ENCODE results near the gene CCDC200.
"Not testable (repeated sequence)": the region's sequence is repeated elsewhere in the genome, so short reads cannot be mapped to it uniquely, and the experiment has no call there.

CCDC200 gene

DNA sequence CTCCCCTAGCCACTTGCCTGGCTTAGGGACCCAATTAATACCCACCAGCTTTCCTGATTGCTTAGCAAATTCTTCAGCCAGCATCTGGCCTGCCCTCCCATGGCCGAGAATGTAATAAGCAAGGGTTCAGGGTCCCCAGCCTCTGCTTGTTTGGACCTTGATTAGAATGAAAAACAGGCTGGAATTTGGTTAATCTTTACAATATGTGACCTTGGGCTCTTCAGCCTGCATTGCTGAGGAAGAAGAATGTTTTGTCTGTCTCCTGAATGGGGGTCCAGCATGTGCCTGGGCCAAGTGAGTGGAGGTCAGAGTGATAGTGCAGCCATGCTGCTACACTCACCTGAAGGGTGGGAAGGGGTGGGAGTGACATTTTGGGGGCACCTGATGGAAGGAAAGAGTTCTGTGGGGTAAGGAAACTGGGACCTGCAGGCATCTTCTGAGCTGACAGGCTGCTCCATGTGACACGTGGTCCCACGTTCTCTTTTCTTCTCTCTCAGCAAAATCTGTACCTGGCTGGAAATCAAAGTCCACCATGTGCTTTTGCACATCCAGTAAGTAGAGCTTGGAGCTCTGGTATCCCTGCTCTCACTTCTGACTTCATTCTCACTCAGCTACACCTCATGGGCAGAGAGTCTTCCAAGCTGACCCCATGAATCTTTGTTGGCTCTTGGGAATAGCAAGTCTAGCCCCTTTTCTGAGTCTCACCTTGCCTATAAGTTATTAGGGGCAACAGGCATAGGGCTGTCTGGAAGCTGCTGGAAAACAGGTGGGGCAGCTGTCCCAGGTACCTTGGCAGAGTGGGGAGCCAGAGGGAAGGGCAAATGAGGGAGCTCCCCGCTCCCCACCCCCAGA is 11.4 kb downstream of the CCDC200 start:
- in situ Hi-C loops (cut with MboI; ENCODE audit: low sequenced_read_pairs), result loop anchor here (25.0 kb wide), 1 partner anchor 95 kb away; no protein-coding TSS in a partner anchor

DNA sequence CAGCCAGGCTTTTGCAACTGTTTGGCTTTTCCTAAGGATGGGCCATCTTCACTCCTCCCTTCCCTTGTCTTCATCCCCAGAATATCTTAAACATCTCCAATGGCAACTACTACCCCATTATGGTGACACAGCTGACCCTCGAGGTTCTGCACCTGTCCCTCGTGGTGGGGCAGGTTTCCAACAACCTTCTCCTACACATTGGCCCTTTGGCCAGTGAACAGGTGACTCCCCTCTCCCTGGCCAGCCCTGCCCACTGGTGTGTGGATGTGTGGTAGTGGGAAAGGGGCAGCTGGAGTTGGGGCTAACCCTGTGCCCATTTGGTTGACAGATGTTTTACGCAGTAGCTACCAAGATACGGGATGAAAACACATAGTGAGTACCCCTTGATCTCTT is 12.1 kb downstream of the CCDC200 start:
- in situ Hi-C loops (cut with MboI; ENCODE audit: low sequenced_read_pairs), result loop anchor here (25.0 kb wide), 1 partner anchor 96 kb away; no protein-coding TSS in a partner anchor

- in situ Hi-C loops (cut with MboI; ENCODE audit: low sequenced_read_pairs), result loop anchor here (25.0 kb wide), 1 partner anchor 97 kb away; no protein-coding TSS in a partner anchor
These were observed 13.1 kb downstream of the CCDC200 start for GRCh38 chr17:43215341-43215740.

- in situ Hi-C loops (cut with MboI; ENCODE audit: low sequenced_read_pairs), result loop anchor here (25.0 kb wide), 1 partner anchor 99 kb away; no protein-coding TSS in a partner anchor
These were observed 14.9 kb downstream of the CCDC200 start for GRCh38 chr17:43213545-43213944.

GRCh38 chr17:43212641-43213490 is 15.6 kb downstream of the CCDC200 start:
- in situ Hi-C loops (cut with MboI; ENCODE audit: low sequenced_read_pairs), result loop anchor here (25.0 kb wide), 1 partner anchor 99 kb away; no protein-coding TSS in a partner anchor

DNA sequence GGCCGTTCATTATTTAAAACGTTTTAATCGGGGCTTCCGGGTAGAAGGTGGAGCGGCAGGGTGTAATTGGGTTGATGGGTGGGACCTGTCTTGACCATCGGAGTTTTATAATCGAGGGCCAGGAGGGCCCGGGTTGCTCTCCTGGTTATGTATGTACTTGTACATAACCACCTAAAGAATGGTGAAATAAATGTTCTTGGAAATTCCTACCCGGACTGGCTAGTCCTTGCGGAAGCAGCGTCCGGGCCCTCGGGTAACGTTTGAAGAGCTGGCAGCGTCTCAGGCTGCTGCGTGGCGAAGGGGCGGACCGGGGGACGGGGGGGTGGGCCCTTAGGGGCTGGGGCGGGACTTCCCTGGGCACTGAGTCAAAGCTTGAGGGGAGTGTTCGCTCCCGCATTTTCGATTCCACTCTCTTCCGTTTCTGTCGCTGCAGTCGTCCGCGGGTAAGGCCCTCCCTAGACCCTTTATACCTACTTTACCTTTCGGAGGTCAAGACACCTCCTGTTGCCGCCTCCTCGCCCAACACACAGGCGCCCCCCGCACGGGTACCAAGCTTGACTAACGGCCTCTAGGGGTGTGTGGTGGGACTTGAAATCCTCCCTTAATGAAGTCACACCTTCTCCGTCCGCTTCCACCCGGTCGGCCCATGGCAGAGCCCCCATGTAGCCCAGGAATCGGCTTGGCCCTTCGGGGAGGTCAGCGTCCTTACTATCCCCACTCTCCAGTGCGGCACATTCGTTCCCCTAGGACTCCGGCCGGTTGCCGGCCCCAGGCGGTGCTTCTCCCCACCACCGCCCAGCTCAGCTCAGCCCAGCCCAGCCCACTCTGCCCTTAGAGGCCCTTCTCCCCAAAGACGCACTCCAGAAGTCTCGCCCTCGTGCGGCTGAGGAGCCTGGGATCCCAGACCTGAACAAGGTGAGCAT is 16.7 kb downstream of the CCDC200 start, which contains the start of gene TMEM106A:
TSS of gene TMEM106A (plus strand) at position 396 of the 923 bp plus-strand sequence. CDS start 1,167 bp downstream, outside the sequence.
- in situ Hi-C loops (cut with MboI; ENCODE audit: low sequenced_read_pairs), result loop anchor here (25.0 kb wide), 1 partner anchor 101 kb away; no protein-coding TSS in a partner anchor

- in situ Hi-C loops (cut with MboI; ENCODE audit: low sequenced_read_pairs), result loop anchor here (25.0 kb wide), 1 partner anchor 101 kb away; no protein-coding TSS in a partner anchor
These were observed 17.3 kb downstream of the CCDC200 start for GRCh38 chr17:43211123-43211479.

DNA sequence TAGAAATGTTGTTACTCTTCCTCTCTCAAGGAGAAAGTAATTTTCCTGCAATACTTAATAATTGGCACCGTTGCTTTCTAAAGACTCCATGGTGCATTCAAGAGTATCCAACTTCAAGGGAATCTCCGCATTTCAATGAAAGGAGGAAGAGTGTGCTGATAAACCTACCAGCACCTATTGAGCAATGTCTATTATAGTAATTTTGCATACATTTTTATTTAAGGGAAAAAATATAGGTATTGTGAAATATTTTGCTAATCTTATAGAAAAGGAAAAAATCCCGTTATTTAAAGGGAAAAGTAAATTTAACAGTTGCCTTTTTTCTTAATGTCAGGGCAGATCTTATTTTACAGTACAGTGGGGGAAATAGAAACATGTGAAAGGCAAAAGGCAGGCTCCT is 17.8 kb downstream of the CCDC200 start:
- in situ Hi-C loops (cut with MboI; ENCODE audit: low sequenced_read_pairs), result loop anchor here (25.0 kb wide), 1 partner anchor 102 kb away; no protein-coding TSS in a partner anchor

DNA sequence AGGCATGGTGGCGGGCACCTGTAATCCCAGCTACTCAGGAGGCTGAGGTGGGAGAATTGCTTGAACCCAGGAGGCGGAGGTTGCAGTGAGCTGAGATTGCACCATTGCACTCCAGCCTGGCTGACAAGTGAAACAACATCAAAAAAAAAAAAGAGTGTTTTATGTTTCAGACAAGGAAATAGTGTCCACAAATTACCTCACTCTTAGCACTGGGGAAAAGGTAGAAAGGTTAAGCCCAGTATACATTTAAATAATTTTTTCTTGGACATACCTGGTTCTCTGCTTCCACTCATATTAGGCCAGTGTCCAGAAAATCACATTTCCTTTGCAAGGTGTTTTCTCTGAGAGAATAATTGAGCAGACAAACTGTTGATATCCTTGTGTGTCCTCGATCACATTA is 25.4 kb downstream of the CCDC200 start:
- in situ Hi-C loops (cut with MboI; ENCODE audit: low sequenced_read_pairs), result loop anchor here (25.0 kb wide), 1 partner anchor 109 kb away; no protein-coding TSS in a partner anchor

DNA sequence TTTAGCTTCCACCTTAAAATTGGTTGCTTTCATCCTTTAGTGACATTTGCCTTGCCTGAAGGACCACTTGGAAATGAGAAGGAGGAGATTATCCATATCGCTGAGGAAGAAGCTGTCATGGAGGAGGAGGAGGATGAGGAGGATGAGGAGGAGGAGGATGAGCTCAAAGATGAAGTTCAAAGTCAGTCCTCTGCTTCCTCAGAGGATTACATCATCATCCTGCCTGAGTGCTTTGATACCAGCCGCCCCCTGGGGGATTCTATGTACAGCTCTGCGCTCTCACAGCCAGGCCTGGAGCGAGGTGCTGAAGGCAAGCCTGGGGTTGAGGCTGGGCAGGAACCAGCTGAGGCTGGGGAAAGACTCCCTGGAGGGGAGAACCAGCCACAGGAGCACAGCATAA is 28.3 kb downstream of the CCDC200 start:
- in situ Hi-C loops (cut with MboI; ENCODE audit: low sequenced_read_pairs), result loop anchor here (25.0 kb wide), 1 partner anchor 112 kb away; no protein-coding TSS in a partner anchor

DNA sequence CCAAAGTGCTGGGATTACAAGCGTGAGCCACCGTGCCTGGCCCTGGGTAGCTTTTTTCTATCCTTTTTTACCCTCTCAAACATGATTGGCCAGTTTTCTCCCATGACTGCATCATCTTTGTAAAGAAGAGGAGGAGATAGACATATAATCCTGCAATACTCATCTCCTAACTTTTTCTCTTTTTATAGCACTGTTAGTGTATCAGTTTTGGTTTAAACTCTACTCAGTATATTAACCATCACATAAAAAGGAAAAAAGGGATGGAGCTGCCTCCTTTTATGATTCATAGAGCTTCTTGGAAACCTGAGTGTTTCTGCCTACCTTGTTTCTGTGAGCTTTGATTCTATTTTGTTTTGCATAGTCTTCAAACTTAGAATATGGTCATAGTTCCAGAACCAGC is 28.8 kb downstream of the CCDC200 start:
- in situ Hi-C loops (cut with MboI; ENCODE audit: low sequenced_read_pairs), result loop anchor here (25.0 kb wide), 1 partner anchor 113 kb away; no protein-coding TSS in a partner anchor

- in situ Hi-C loops (cut with MboI; ENCODE audit: low sequenced_read_pairs), result no loop called here
These were observed 35.2 kb downstream of the CCDC200 start for GRCh38 chr17:43193251-43193650.

- in situ Hi-C loops (cut with MboI; ENCODE audit: low sequenced_read_pairs), result not testable (repeated sequence)
These were observed 41.8 kb downstream of the CCDC200 start for GRCh38 chr17:43186656-43187055.

GRCh38 chr17:43183921-43184320 is 44.5 kb downstream of the CCDC200 start:
- in situ Hi-C loops (cut with MboI; ENCODE audit: low sequenced_read_pairs), result no loop called here

- in situ Hi-C loops (cut with MboI; ENCODE audit: low sequenced_read_pairs), result loop anchor here (10.0 kb wide), 1 partner anchor 49 kb away; the partner anchor contains the start of gene CCDC200
These were observed 52.3 kb downstream of the CCDC200 start for GRCh38 chr17:43176119-43176570.

GRCh38 chr17:43175213-43176118 is 53.0 kb downstream of the CCDC200 start:
- in situ Hi-C loops (cut with MboI; ENCODE audit: low sequenced_read_pairs), result loop anchor here (10.0 kb wide), 1 partner anchor 49 kb away; the partner anchor contains the start of gene CCDC200

DNA sequence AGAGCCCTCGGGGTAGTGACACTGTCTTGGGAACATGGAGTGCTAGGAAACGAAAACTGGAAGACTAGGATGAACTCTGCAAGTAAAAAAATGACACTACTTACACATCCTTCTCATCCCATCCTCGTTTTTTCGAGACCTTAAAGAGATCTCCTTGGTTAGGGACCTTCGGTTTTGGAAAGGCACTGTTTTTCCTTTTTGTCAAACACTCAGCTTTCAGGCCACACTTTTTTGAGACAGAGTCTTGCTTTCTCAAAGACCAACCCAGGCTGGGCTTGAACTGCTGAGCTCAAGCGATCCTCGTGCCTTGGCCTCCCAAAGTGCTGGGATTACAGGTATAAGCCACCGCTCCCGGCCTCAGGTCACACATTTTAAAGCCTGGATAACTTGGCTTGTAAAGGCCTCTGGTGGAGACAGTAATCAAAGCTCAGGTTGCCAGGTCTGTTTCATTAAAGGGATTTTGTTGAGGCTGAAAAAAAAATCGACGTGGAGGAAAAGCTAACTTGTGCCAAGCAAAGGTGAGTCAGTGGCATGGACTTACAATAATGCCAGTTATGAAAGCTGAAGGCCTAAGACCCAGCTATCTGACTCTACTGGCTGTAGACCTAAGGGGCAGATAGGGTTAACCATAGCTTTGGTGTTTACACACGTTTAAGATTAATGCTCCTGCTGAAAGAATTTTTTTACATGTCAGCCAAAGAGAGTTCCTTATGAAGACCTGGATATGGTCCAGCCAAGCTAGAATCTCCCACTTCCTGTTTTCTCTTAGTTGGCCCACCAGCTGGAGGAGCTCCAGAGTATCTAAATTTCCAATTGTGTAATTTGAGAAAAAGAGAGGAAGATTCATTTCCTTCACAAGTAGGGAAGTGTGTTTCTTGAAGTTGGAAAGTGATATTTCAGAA is 56.6 kb downstream of the CCDC200 start:
- in situ Hi-C loops (cut with MboI; ENCODE audit: low sequenced_read_pairs), result loop anchor here (10.0 kb wide), 1 partner anchor 53 kb away; the partner anchor contains the start of gene CCDC200
